IMR-90 (cell line): ENCODE measurements around the gene OOSP3. TPM values are rescaled to one million over a fixed set of nuclear protein-coding genes. Genes with fewer than 3 reads are reported as not detected.
A peak's percentile ranks its signal among the peaks of the same experiment; 100 is the strongest.
"Not testable (repeated sequence)": the region's sequence is repeated elsewhere in the genome, so short reads cannot be mapped to it uniquely, and the experiment has no call there.

Experiments
- ATAC-seq: fragments of 200-7000 bp; cut with Tn5 transposase; 2 replicates; pipeline ENCODE4 v1.9.1; 2020; ENCODE audit warnings: low read depth, mild to moderate bottlenecking, moderate library complexity
- BruUV-seq: library from RNA; stranded (reverse); fragments of 400-500 nt; replicated peaks from 2 replicates; lab custom pipeline; 2021; lab: Mats Ljungman, UMichigan
- CTCF ChIA-PET: fragments of 300-600 bp; formaldehyde crosslinking; extraction: SDS; loops from one replicate; lab custom pipeline; 2021; ENCODE audit warnings: antibody characterized with exemption; lab: Yijun Ruan, JAX
- POLR2A ChIA-PET: fragments of 300-600 bp; sonication (Branson Sonifier 250); formaldehyde crosslinking; loops from one replicate; lab custom pipeline; 2022; ENCODE audit warnings: antibody characterized with exemption; ENCODE audit not compliant: unreplicated experiment; lab: Charles Lee
- DNase-seq: peaks from one replicate; pipeline ENCODE4 v3.0.0; 2013
- H2AFZ ChIP-seq: replicated peaks from 2 replicates; pipeline ENCODE3; 2013; ENCODE audit warnings: low read length, mild to moderate bottlenecking; ENCODE audit not compliant: poor library complexity
- H2AK5ac ChIP-seq: 2 replicates; pipeline ENCODE4 v1.6.1; 2013; ENCODE audit warnings: low read depth, low read length, inconsistent platforms
- H2AK9ac ChIP-seq: replicated peaks from 2 replicates; pipeline ENCODE3; 2013; ENCODE audit warnings: mild to moderate bottlenecking, low read depth, low read length, moderate library complexity; ENCODE audit not compliant: poor library complexity
- H2BK120ac ChIP-seq: 2 replicates; pipeline ENCODE4 v1.6.1; 2013; ENCODE audit warnings: low read depth, low read length, inconsistent platforms
- H2BK15ac ChIP-seq: 3 replicates; pipeline ENCODE4 v1.6.1; 2013; ENCODE audit warnings: low read depth, low read length, inconsistent platforms
- H2BK20ac ChIP-seq: 2 replicates; pipeline ENCODE4 v1.6.1; 2013; ENCODE audit warnings: low read depth, mild to moderate bottlenecking, inconsistent platforms, low read length, moderate library complexity
- H2BK5ac ChIP-seq: 2 replicates; pipeline ENCODE4 v1.6.1; 2013; ENCODE audit warnings: mild to moderate bottlenecking, low read depth, low read length, inconsistent platforms; ENCODE audit not compliant: poor library complexity, severe bottlenecking
- H3K14ac ChIP-seq: replicated peaks from 2 replicates; pipeline ENCODE4 v1.6.1; 2013; ENCODE audit warnings: low read depth, low read length, inconsistent platforms
- H3K18ac ChIP-seq: 2 replicates; pipeline ENCODE4 v1.6.1; 2013; ENCODE audit warnings: low read depth, low read length, control low read depth
- H3K23ac ChIP-seq: 2 replicates; pipeline ENCODE4 v1.6.1; 2013; ENCODE audit warnings: low read depth, low read length, inconsistent platforms
- H3K27ac ChIP-seq: 2 replicates; pipeline ENCODE4 v1.5.1; 2013; ENCODE audit warnings: mild to moderate bottlenecking, control low read depth, low read length; ENCODE audit not compliant: insufficient read depth
- H3K27me3 ChIP-seq: 2 replicates; pipeline ENCODE4 v1.6.1; 2013; ENCODE audit warnings: low read length; ENCODE audit not compliant: control insufficient read depth, insufficient read depth
- H3K36me3 ChIP-seq: 2 replicates; pipeline ENCODE4 v1.6.1; 2013; ENCODE audit warnings: low read length, mixed read lengths; ENCODE audit not compliant: control insufficient read depth, insufficient read depth
- H3K4ac ChIP-seq: 2 replicates; pipeline ENCODE4 v1.6.1; 2013; ENCODE audit warnings: low read depth, low read length, inconsistent platforms
- H3K4me1 ChIP-seq: 2 replicates; pipeline ENCODE4 v1.6.1; 2013; ENCODE audit warnings: low read length, mixed read lengths; ENCODE audit not compliant: control insufficient read depth, insufficient read depth
- H3K4me2 ChIP-seq: 2 replicates; pipeline ENCODE4 v1.6.1; 2013; ENCODE audit warnings: low read depth, mild to moderate bottlenecking, control low read depth, low read length, moderate library complexity
- H3K4me3 ChIP-seq: 2 replicates; pipeline ENCODE4 v1.5.1; 2013; ENCODE audit warnings: low read depth, mild to moderate bottlenecking, control low read depth, low read length, moderate library complexity; ENCODE audit not compliant: insufficient read depth
- H3K56ac ChIP-seq: 2 replicates; pipeline ENCODE4 v1.6.1; 2013; ENCODE audit warnings: low read length, inconsistent platforms; ENCODE audit not compliant: insufficient read depth; ENCODE audit errors: extremely low read depth
- H3K79me1 ChIP-seq, 2 experiments: 2 replicates each; pipeline ENCODE4 v1.6.1; 2013; ENCODE audit warnings: low read length in 2 of 2, inconsistent platforms in 1 of 2, low read depth in 1 of 2
- H3K9ac ChIP-seq: 2 replicates; pipeline ENCODE4 v1.6.1; 2013; ENCODE audit warnings: low read depth, low read length, control low read depth
- H3K9me1 ChIP-seq: 2 replicates; pipeline ENCODE4 v1.6.1; 2013; ENCODE audit warnings: low read length, inconsistent platforms; ENCODE audit not compliant: insufficient read depth
- H3K9me3 ChIP-seq: 2 replicates; pipeline ENCODE4 v1.6.1; 2013; ENCODE audit warnings: low read length; ENCODE audit not compliant: control insufficient read depth, insufficient read depth
- H4K20me1 ChIP-seq: 2 replicates; pipeline ENCODE4 v1.6.1; 2013; ENCODE audit warnings: low read length, inconsistent platforms; ENCODE audit not compliant: insufficient read depth
- H4K5ac ChIP-seq: 2 replicates; pipeline ENCODE4 v1.6.1; 2013; ENCODE audit warnings: mild to moderate bottlenecking, low read depth, low read length, control low read depth
- H4K8ac ChIP-seq, 2 experiments: 2 replicates each; pipeline ENCODE4 v1.6.1; 2013; ENCODE audit warnings: low read depth in 2 of 2, low read length in 2 of 2, control low read depth in 1 of 2, inconsistent platforms in 1 of 2
- H4K91ac ChIP-seq: 2 replicates; pipeline ENCODE4 v1.6.1; 2013; ENCODE audit warnings: low read depth, low read length, inconsistent platforms; ENCODE audit not compliant: insufficient read depth
- MAFK ChIP-seq: IDR thresholded peaks from 2 replicates; pipeline ENCODE4 v1.6.1; 2012; ENCODE audit warnings: low read depth, low read length, improper control_type of control experiment
- dilution Hi-C: fragments of 300-500 bp; cut with HindIII; formaldehyde crosslinking; loops from one replicate; pipeline ENCODE4 v1.14.3; 2018; ENCODE audit warnings: low sequenced_read_pairs; ENCODE audit not compliant: unreplicated experiment
- in situ Hi-C: fragments of 300-500 bp; cut with MboI; formaldehyde crosslinking; loops from 3 replicates; pipeline ENCODE4 v1.14.3; 2019; ENCODE audit warnings: low sequenced_read_pairs, inconsistent platforms, mixed read lengths
- intact Hi-C: fragments of 100-400 bp; cut with micrococcal nuclease; formaldehyde crosslinking; loops from 2 replicates; pipeline ENCODE4 v1.10.0; 2022
- polyA plus RNA-seq, 3 experiments: library from polyadenylated mRNA; depleted of rRNA; stranded (reverse); fragments of >200 nt; gene quantifications; 2 replicates each; pipeline ENCODE4 v1.2.3, GENCODE V29; 2012; ENCODE audit warnings: low replicate concordance in 1 of 3
- total RNA-seq: library from RNA; depleted of rRNA; stranded (reverse); fragments of >200 nt; gene quantifications from 2 replicates; pipeline ENCODE4 v1.2.3, GENCODE V29; 2012

OOSP3 gene
- total and polyA plus RNA-seq, 2 of the 4 experiments (the other 2 are of a cell fraction): not detected

DNA sequence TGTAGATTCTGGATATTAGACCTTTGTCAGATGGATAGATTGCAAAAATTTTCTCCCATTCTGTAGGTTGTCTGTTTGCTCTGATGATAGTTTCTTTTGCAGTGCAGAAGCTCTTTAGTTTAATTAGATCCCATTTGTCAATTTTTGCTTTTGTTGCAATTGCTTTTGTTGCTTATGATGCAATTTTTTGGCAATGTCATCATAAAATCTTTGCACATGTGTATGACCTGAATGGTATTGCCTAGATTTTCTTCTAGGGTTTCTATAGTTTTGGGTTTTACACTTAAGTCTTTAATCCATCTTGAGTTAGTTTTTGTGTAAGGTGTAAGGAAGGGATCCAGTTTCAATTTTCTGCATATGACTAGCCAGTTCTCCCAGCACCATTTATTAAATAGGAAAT is 8.6 kb downstream of the OOSP3 start:
- H3K4me1 ChIP-seq, H3K9me1 ChIP-seq, H3K23ac ChIP-seq, H3K4ac ChIP-seq, H3K14ac ChIP-seq, H3K27ac ChIP-seq, H3K18ac ChIP-seq, H3K4me3 ChIP-seq, H4K20me1 ChIP-seq, DNase-seq, dilution Hi-C loops, H2AFZ ChIP-seq, H3K56ac ChIP-seq, in situ Hi-C loops, H2BK15ac ChIP-seq, H2AK9ac ChIP-seq, H2AK5ac ChIP-seq, H3K4me2 ChIP-seq, BruUV-seq, H4K8ac ChIP-seq, H4K91ac ChIP-seq, intact Hi-C loops, H2BK20ac ChIP-seq, H2BK5ac ChIP-seq, POLR2A ChIA-PET, H3K9me3 ChIP-seq, H3K36me3 ChIP-seq, H2BK120ac ChIP-seq, H3K27me3 ChIP-seq, H3K9ac ChIP-seq, H4K5ac ChIP-seq, ATAC-seq, H3K79me1 ChIP-seq: not testable (repeated sequence)
- peak; percentile 32 for TF ChIP-seq MAFK
- CTCF ChIA-PET: interaction anchor here (0.7 kb wide), 1 partner anchor 70 kb away, joined by 6 read pairs; no protein-coding TSS in a partner anchor
